ENCODE measurements around the gene SCGB1C1. TPM values are rescaled to one million over a fixed set of nuclear protein-coding genes. Genes with fewer than 3 reads are reported as not detected.

SCGB1C1 gene
- polyA plus RNA-seq, 1 donor (not counting 4 experiments of a cell fraction or from before 2014, with no cell fraction given): not detected

GRCh38 chr11:240315-240714, 47.4 kb downstream of the SCGB1C1 start:
- TF ChIP-seq EZH2 (IDR thresholded peaks at IDR 0.05; ENCODE audit: low read length): no peak
- TF ChIP-seq, protein P1, sequence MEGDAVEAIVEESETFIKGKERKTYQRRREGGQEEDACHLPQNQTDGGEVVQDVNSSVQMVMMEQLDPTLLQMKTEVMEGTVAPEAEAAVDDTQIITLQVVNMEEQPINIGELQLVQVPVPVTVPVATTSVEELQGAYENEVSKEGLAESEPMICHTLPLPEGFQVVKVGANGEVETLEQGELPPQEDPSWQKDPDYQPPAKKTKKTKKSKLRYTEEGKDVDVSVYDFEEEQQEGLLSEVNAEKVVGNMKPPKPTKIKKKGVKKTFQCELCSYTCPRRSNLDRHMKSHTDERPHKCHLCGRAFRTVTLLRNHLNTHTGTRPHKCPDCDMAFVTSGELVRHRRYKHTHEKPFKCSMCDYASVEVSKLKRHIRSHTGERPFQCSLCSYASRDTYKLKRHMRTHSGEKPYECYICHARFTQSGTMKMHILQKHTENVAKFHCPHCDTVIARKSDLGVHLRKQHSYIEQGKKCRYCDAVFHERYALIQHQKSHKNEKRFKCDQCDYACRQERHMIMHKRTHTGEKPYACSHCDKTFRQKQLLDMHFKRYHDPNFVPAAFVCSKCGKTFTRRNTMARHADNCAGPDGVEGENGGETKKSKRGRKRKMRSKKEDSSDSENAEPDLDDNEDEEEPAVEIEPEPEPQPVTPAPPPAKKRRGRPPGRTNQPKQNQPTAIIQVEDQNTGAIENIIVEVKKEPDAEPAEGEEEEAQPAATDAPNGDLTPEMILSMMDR (optimal IDR thresholded peaks at IDR 0.05 in 1 of 3, IDR thresholded peaks at IDR 0.05 in 1 of 3, conservative IDR thresholded peaks at IDR 0.05 in 1 of 3; ENCODE audit: extremely low read depth in 1 of 3, insufficient read depth in 2 of 3, low read length in 3 of 3): no peak
- Histone ChIP-seq H3K79me2 (ENCODE audit: control insufficient read depth, insufficient read depth, low read length) (peaks cover 64% of the 10 kb centered on the region), H3K36me3 (ENCODE audit: control insufficient read depth in 2 of 2, extremely low read depth in 1 of 2, insufficient read depth in 2 of 2, low read length in 2 of 2) (peaks cover 19 to 37% of the 10 kb centered on the region in 2 experiments)

GRCh38 chr11:241634-242033, 48.8 kb downstream of the SCGB1C1 start:
- H3K27me3 ChIP-seq (ENCODE audit: control insufficient read depth, extremely low read depth, insufficient read depth, low read length): no peaks in the 10 kb centered on the region
- H3K9me1 ChIP-seq (ENCODE audit: control insufficient read depth, extremely low read depth, insufficient read depth, low read length): no peaks in the 10 kb centered on the region
- H3K9ac ChIP-seq (ENCODE audit: control insufficient read depth, extremely low read depth, insufficient read depth, low read length): no peak overlapping the region
- no peak overlapping the region for H2AFZ ChIP-seq (ENCODE audit: control insufficient read depth, low read length)
- no peaks in the 10 kb centered on the region for H3K9me3 ChIP-seq (ENCODE audit: control insufficient read depth, low read depth, low read length)
- H3K4me1 ChIP-seq (ENCODE audit: control insufficient read depth, extremely low read depth, insufficient read depth, low read length): peaks cover 7% of the 10 kb centered on the region
- TF ChIP-seq, protein P1 (optimal IDR thresholded peaks at IDR 0.05 in 1 of 3, IDR thresholded peaks at IDR 0.05 in 1 of 3, conservative IDR thresholded peaks at IDR 0.05 in 1 of 3; ENCODE audit: extremely low read depth in 1 of 3, insufficient read depth in 2 of 3, low read length in 3 of 3): no peak
- TF ChIP-seq EZH2 (IDR thresholded peaks at IDR 0.05; ENCODE audit: low read length): no peak
- H3K4me3 ChIP-seq (ENCODE audit: control insufficient read depth in 2 of 3, extremely low read depth in 1 of 3, insufficient read depth in 2 of 3, low read depth in 1 of 3, low read length in 3 of 3): no peak overlapping the region
- H4K20me1 ChIP-seq (ENCODE audit: control insufficient read depth, extremely low read depth, insufficient read depth, low read length): no peaks in the 10 kb centered on the region
- H3K79me2 ChIP-seq (ENCODE audit: control insufficient read depth, insufficient read depth, low read length): peaks cover 60% of the 10 kb centered on the region
- no peak overlapping the region for H3K4me2 ChIP-seq (ENCODE audit: control insufficient read depth, extremely low read depth, insufficient read depth, low read depth, low read length)
- FAIRE-seq (no peak), DNase-seq (ENCODE audit: low read depth, low spot score) (no peak)
- peaks cover 23 to 47% of the 10 kb centered on the region in 2 experiments for H3K36me3 ChIP-seq (ENCODE audit: control insufficient read depth in 2 of 2, extremely low read depth in 1 of 2, insufficient read depth in 2 of 2, low read length in 2 of 2)
- dilution Hi-C loops (cut with MboI; ENCODE audit: extremely low pct_ligation_motif_present, low sequenced_read_pairs): no loop called here
- no peak overlapping the region for H3K27ac ChIP-seq (ENCODE audit: control insufficient read depth, insufficient read depth, low read length)

More at GRCh38 chr11:240315-240714, 47.4 kb downstream of the SCGB1C1 start:
- DNase-seq (ENCODE audit: low read depth, low spot score): no peak
- H3K9me1 ChIP-seq (ENCODE audit: control insufficient read depth, extremely low read depth, insufficient read depth, low read length): no peaks in the 10 kb centered on the region
- H3K27me3 ChIP-seq (ENCODE audit: control insufficient read depth, extremely low read depth, insufficient read depth, low read length): no peaks in the 10 kb centered on the region
- no peaks in the 10 kb centered on the region for H3K9me3 ChIP-seq (ENCODE audit: control insufficient read depth, low read depth, low read length)
- dilution Hi-C loops (cut with MboI; ENCODE audit: extremely low pct_ligation_motif_present, low sequenced_read_pairs): no loop called here
- no peak overlapping the region for H3K9ac ChIP-seq (ENCODE audit: control insufficient read depth, extremely low read depth, insufficient read depth, low read length)
- H3K4me2 ChIP-seq (ENCODE audit: control insufficient read depth, extremely low read depth, insufficient read depth, low read depth, low read length): no peak overlapping the region
- no peak for FAIRE-seq
- H3K4me3 ChIP-seq (ENCODE audit: control insufficient read depth in 2 of 3, extremely low read depth in 1 of 3, insufficient read depth in 2 of 3, low read depth in 1 of 3, low read length in 3 of 3): no peak overlapping the region
- H4K20me1 ChIP-seq (ENCODE audit: control insufficient read depth, extremely low read depth, insufficient read depth, low read length): no peaks in the 10 kb centered on the region
- peaks cover 11% of the 10 kb centered on the region for H3K4me1 ChIP-seq (ENCODE audit: control insufficient read depth, extremely low read depth, insufficient read depth, low read length)
- no peak overlapping the region for H3K27ac ChIP-seq (ENCODE audit: control insufficient read depth, insufficient read depth, low read length)
- no peak overlapping the region for H2AFZ ChIP-seq (ENCODE audit: control insufficient read depth, low read length)

Small RNA genes within 50 kb of the gene (small RNA-seq; reads per million reads assigned to genes)
- 0 reads per million in 3 experiments for gene RNU6-447P (ENCODE audit: insufficient read length in 3 of 3, low read depth in 3 of 3, low replicate concordance in 1 of 3)

Other genes starting within 250 kb of the SCGB1C1 start
- 27.0 to 44.8 TPM (median 36.6 TPM) in 3 replicates for gene BET1L, start 14.3 kb downstream of the SCGB1C1 start, polyA plus RNA-seq
- gene RIC8A, start 14.6 kb downstream of the SCGB1C1 start, polyA plus RNA-seq: 120 to 196 TPM (median 129 TPM) in 3 replicates
- gene SIRT3, start 43.3 kb downstream of the SCGB1C1 start, polyA plus RNA-seq: 11.2 to 13.7 TPM (median 12.6 TPM) in 3 replicates
- 165 to 221 TPM (median 184 TPM) in 3 replicates for gene PSMD13, start 43.9 kb downstream of the SCGB1C1 start, polyA plus RNA-seq
- not detected in 3 replicates for gene NLRP6, start 85.3 kb downstream of the SCGB1C1 start, polyA plus RNA-seq
- 4.3 to 12.2 TPM (median 6.2 TPM) in 3 replicates for gene PGGHG, start 96.0 kb downstream of the SCGB1C1 start, polyA plus RNA-seq
- not detected in 3 replicates for gene IFITM5, start 106.4 kb downstream of the SCGB1C1 start, polyA plus RNA-seq
- gene IFITM2, start 114.7 kb downstream of the SCGB1C1 start, polyA plus RNA-seq: 26.9 to 83.0 TPM (median 72.3 TPM) in 3 replicates
- gene IFITM1, start 121.0 kb downstream of the SCGB1C1 start, polyA plus RNA-seq: 333 to 549 TPM (median 333 TPM) in 3 replicates
- gene IFITM3, start 127.8 kb downstream of the SCGB1C1 start, polyA plus RNA-seq: 295 to 696 TPM (median 435 TPM) in 3 replicates
- 7.3 to 11.5 TPM (median 8.1 TPM) in 3 replicates for gene B4GALNT4, start 176.4 kb downstream of the SCGB1C1 start, polyA plus RNA-seq
- 125 to 245 TPM (median 127 TPM) in 3 replicates for gene PKP3, start 201.1 kb downstream of the SCGB1C1 start, polyA plus RNA-seq
- gene SIGIRR, start 221.9 kb downstream of the SCGB1C1 start, polyA plus RNA-seq: 1.8 to 3.8 TPM (median 2.4 TPM) in 3 replicates
- gene ANO9, start 248.9 kb downstream of the SCGB1C1 start, polyA plus RNA-seq: 16.1 to 40.2 TPM (median 17.7 TPM) in 3 replicates